Measurements from ENCODE around the gene LYRM2.
"Not testable (repeated sequence)": the region's sequence is repeated elsewhere in the genome, so short reads cannot be mapped to it uniquely, and the experiment has no call there.

The LYRM2 gene

GRCh38 chr6:89650579-89650978, 12.0 kb upstream of the LYRM2 start:
- no peak overlapping the region for H3K4me3 ChIP-seq (replicated peaks in 1 of 2; ENCODE audit: low read depth in 2 of 2, low read length in 2 of 2)
- DNase-seq (ENCODE audit: low read depth in 2 of 2): no peak
- TF ChIP-seq CTCF (IDR thresholded peaks at IDR 0.05; ENCODE audit: low read depth, low read length): no peak

GRCh38 chr6:89649682-89650081, 11.1 kb upstream of the LYRM2 start:
- TF ChIP-seq CTCF (IDR thresholded peaks at IDR 0.05; ENCODE audit: low read depth, low read length): no peak
- DNase-seq (ENCODE audit: low read depth in 2 of 2): no peak
- no peak overlapping the region for H3K4me3 ChIP-seq (replicated peaks in 1 of 2; ENCODE audit: low read depth in 2 of 2, low read length in 2 of 2)

DNA sequence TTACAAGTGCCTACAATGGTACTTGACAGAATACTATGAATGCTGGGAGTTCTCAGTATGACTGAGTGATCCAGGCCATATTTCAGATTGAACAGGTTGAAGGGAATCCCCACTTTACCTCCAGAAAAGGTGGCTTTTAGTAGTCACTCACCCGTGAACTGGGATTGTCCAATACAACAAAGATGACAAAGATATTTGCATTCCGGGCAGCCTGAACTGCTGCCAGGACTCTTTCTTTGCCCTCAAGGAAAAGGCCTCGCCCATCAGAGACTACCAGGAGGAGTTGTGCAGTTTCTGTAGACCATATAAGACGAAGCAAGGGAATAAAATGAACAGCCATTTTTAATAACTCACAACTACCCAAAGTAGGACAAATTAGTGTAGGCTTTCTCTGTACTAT, 6.3 kb upstream of the LYRM2 start:
- no peak overlapping the region for H3K4me3 ChIP-seq (replicated peaks in 1 of 2; ENCODE audit: low read depth in 2 of 2, low read length in 2 of 2)
- no peak for TF ChIP-seq CTCF (IDR thresholded peaks at IDR 0.05; ENCODE audit: low read depth, low read length)
- no peak for DNase-seq (ENCODE audit: low read depth in 2 of 2)

DNA sequence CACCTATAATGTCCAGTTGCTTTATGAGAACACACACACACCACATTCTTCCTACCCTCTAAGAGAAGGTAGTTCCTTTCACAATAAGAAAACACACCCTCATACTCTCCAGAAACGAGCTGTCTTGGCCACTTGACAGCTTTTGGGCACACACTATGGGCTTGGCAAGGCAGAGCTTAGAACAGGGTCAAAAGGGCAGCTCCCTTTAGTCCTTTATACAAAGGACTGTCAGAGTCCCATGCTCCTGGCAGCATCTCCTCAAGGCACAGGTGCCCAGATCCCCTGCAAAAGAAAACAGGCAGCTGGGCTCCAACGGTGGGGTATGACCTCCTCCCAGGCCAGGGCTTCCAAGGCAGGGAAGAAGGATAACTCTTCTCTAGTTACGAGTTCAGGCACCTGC, 4.9 kb upstream of the LYRM2 start:
- no peak for DNase-seq (ENCODE audit: low read depth in 2 of 2)
- no peak for TF ChIP-seq CTCF (IDR thresholded peaks at IDR 0.05; ENCODE audit: low read depth, low read length)

GRCh38 chr6:89642956-89643355, 4.4 kb upstream of the LYRM2 start:
- no peak for TF ChIP-seq CTCF (IDR thresholded peaks at IDR 0.05; ENCODE audit: low read depth, low read length)
- DNase-seq (ENCODE audit: low read depth in 2 of 2): no peak
- H3K4me3 ChIP-seq (replicated peaks in 1 of 2; ENCODE audit: low read depth in 2 of 2, low read length in 2 of 2): no peak overlapping the region

More for the DNA sequence above, 4.9 kb upstream of the LYRM2 start:
- no peak overlapping the region for H3K4me3 ChIP-seq (replicated peaks in 1 of 2; ENCODE audit: low read depth in 2 of 2, low read length in 2 of 2)

DNA sequence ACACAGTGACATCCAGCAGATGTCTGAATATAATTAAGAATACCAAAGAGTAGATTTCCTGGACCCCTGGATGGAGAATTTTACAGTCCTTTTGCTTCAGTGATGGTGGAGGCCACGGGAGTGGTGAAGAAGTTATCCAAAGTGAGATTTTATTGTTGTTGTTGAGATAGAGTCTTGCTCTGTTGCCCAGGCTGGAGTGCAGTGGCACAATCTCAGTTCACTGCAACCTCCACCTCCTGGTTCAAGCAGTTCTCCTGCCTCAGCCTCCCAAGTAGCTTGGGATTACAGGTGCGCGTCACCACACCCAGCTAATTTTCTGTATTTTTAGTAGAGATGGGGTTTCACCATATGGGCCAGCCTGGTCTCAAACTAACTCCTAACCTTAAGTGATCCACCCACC, 3.0 kb upstream of the LYRM2 start:
- H3K4me3 ChIP-seq (replicated peaks in 1 of 2; ENCODE audit: low read depth in 2 of 2, low read length in 2 of 2); DNase-seq (ENCODE audit: low read depth in 2 of 2): not testable (repeated sequence)

DNA sequence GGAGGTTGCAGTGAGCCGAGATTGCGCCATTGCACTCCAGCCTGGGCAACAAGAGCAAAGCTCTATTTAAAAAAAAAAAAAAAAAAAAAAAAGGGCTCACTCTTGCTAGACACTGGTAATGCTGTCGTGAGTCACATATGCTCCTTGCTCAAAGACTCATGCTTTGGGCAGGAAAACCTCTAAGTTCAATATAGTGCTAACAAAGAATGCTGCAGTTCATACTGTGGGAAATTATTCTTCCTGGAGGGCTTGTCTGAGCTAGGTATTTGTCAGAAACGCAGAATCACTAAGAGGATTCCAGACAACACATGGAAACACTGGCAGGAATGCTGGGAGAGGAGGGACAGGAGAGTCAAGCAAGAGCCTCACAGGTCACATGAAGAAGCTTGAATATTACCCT, 2.3 kb upstream of the LYRM2 start:
- DNase-seq (ENCODE audit: low read depth in 2 of 2): peak; percentile 2 to 48
- no peak overlapping the region for H3K4me3 ChIP-seq (replicated peaks in 1 of 2; ENCODE audit: low read depth in 2 of 2, low read length in 2 of 2)
- TF ChIP-seq CTCF (IDR thresholded peaks at IDR 0.05; ENCODE audit: low read depth, low read length): no peak

Measured in cardiac fibroblast (primary cell).